Skeletal muscle satellite cell (primary cell): ENCODE results near the gene TACC2.

ENCODE experiments used
- H3K27me3 ChIP-seq: 2 replicates; pipeline ENCODE4 v1.7.0; 2013; ENCODE audit warnings: low read length; ENCODE audit not compliant: control insufficient read depth, insufficient read depth
- H3K36me3 ChIP-seq: 2 replicates; pipeline ENCODE4 v1.7.0; 2013; ENCODE audit warnings: mild to moderate bottlenecking, control low read depth, low read length; ENCODE audit not compliant: insufficient read depth
- H3K4me1 ChIP-seq: 2 replicates; pipeline ENCODE4 v1.7.0; 2013; ENCODE audit warnings: low read length; ENCODE audit not compliant: control insufficient read depth, insufficient read depth
- H3K4me2 ChIP-seq: 2 replicates; pipeline ENCODE4 v1.7.0; 2013; ENCODE audit warnings: mild to moderate bottlenecking, low read length
- H3K4me3 ChIP-seq: 2 replicates; pipeline ENCODE4 v1.7.0; 2013; ENCODE audit warnings: low read length
- H3K9ac ChIP-seq: 2 replicates; pipeline ENCODE4 v1.7.0; 2013; ENCODE audit warnings: mild to moderate bottlenecking, low read depth, low read length, moderate library complexity
- H3K9me3 ChIP-seq: replicated peaks from 2 replicates; pipeline ENCODE4 v1.7.0; 2013; ENCODE audit warnings: mild to moderate bottlenecking, control low read depth, low read length

The TACC2 gene

GRCh38 chr10:122145113-122145512, 156.2 kb downstream of the TACC2 start:
- H3K27me3 ChIP-seq, result no peaks in the 10 kb centered on the region
- H3K9me3 ChIP-seq, result no peaks in the 10 kb centered on the region
- no peaks in the 10 kb centered on the region for H3K36me3 ChIP-seq
- peaks cover 67% of the 10 kb centered on the region for H3K4me1 ChIP-seq
- H3K9ac ChIP-seq, result no peak overlapping the region
- H3K4me3 ChIP-seq, result no peak overlapping the region
- no peak overlapping the region for H3K4me2 ChIP-seq

DNA sequence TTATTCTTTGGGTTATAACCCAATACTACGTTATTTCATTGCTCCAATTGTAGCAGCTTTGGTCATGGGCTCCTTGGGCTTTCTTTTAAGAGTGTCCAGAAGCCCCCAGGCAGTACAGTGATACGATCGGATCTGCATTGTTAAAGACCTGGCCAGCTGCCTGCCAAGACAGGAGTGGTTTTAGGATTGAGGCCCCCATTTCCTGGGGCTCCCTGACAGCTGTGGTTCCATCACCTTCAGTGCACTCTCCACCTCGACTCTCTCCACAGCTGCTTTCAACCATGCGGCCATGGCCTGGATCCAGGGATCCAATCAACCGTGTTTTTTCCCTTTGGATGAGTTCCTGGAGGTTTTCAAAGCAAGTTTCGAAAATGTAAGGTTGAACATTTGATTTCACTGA, 158.7 kb downstream of the TACC2 start:
- H3K27me3 ChIP-seq, result no peaks in the 10 kb centered on the region
- no peak overlapping the region for H3K4me2 ChIP-seq
- H3K4me1 ChIP-seq, result peaks cover 53% of the 10 kb centered on the region
- no peak overlapping the region for H3K4me3 ChIP-seq
- no peaks in the 10 kb centered on the region for H3K36me3 ChIP-seq
- H3K9ac ChIP-seq, result no peak overlapping the region
- H3K9me3 ChIP-seq, result no peaks in the 10 kb centered on the region

- Histone ChIP-seq H3K4me1 (peaks cover 50% of the 10 kb centered on the region), H3K9me3 (no peaks in the 10 kb centered on the region), H3K27me3 (no peaks in the 10 kb centered on the region), H3K9ac (peak overlapping the region; percentile 66), H3K4me2 (peak overlapping the region; percentile 47), H3K36me3 (no peaks in the 10 kb centered on the region), H3K4me3 (peak overlapping the region; percentile 4)
Measured at GRCh38 chr10:122148876-122149560, 160.1 kb downstream of the TACC2 start.

DNA sequence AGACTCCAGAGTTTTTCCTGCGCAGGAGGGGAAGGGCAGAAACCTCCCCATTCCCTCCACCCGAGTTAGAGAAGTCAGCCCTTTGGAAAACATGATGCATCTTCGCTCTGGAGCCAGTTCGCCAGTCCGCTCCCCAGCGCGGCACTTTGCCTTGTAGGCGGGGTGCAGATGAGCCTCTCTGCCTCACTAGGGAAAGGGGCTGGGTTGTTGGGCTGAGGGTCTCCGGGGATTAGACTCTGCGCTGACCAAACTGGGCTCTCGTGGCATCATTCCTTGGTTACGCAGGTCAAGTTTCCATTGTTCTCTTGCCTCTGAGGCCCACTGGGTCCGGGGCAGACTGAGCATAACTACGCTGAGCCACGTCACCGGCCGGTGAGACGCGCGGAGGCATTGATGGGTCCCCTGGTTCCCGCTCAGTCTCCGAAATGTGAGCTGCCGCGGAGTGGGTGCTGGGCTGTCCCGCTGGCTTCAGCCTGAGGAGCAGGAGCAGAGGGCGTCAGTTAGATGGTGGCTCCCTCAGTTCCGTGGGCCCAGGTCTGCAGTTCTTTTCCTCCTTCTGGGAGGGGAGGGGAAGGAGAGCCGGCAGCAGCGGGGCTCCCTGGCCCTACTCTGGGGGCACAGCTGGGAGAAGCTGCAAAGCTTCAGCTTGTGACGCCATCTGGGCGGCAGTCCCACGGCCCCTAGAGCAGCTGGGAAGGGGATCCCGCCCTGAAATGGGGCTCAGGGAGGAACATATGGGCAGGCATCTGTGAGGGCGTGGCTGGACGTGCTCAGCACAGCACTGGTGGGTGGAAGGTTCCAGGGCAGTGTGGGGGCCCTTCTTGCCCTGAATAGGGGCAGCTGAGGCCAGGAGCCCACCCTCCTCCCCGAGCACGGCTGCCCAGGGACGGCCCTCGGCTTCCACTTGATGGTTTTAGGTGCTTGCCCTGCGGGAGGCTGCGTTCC, 160.9 kb downstream of the TACC2 start:
- Histone ChIP-seq H3K27me3 (no peaks in the 10 kb centered on the region), H3K9ac (peak overlapping the region; percentile 66), H3K4me2 (peak overlapping the region; percentile 47), H3K4me1 (peaks cover 58% of the 10 kb centered on the region), H3K9me3 (no peaks in the 10 kb centered on the region), H3K36me3 (no peaks in the 10 kb centered on the region), H3K4me3 (peak overlapping the region; percentile 25)

DNA sequence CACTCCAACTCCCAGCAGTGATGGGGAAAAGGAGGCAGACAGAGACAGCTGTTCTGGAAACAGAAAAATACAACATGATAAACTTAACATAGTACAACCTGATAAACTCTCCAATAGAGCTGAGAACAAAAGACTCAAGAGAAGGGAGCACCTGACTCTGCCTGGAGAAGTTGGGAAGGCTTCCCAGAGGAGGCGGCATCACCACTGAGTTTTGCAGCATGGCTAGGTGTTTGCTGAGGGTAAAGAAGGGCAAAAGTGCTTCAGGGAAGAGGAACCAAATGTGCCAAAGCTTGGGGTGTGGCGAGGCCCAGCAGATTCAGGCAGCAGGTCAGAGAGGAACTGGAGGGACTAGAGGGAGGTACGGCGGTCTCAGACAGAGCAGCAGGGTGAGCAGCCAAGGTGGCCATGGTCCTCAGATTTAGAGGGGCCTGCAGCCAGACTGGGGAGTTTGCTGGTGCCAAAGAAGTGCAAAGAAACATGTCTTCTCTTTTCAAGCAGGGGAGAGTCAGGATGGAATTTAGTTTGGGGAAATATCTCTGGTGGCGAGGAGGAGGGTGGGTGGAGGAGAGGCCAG, 162.2 kb downstream of the TACC2 start:
- Histone ChIP-seq H3K9me3 (no peaks in the 10 kb centered on the region), H3K4me1 (peaks cover 65% of the 10 kb centered on the region), H3K4me3 (no peak overlapping the region), H3K9ac (no peak overlapping the region), H3K27me3 (no peaks in the 10 kb centered on the region), H3K4me2 (no peak overlapping the region), H3K36me3 (no peaks in the 10 kb centered on the region)

GRCh38 chr10:122152544-122152943, 163.6 kb downstream of the TACC2 start:
- Histone ChIP-seq H3K4me3 (no peak overlapping the region), H3K36me3 (no peaks in the 10 kb centered on the region), H3K27me3 (no peaks in the 10 kb centered on the region), H3K9me3 (no peaks in the 10 kb centered on the region), H3K4me2 (no peak overlapping the region), H3K9ac (no peak overlapping the region), H3K4me1 (peaks cover 52% of the 10 kb centered on the region)

- peaks cover 39% of the 10 kb centered on the region for H3K4me1 ChIP-seq
- peak overlapping the region; percentile 78 for H3K4me2 ChIP-seq
- H3K4me3 ChIP-seq, result no peak overlapping the region
- peak overlapping the region; percentile 45 for H3K9ac ChIP-seq
- H3K9me3 ChIP-seq, result no peaks in the 10 kb centered on the region
- no peaks in the 10 kb centered on the region for H3K27me3 ChIP-seq
- no peaks in the 10 kb centered on the region for H3K36me3 ChIP-seq
Measured at GRCh38 chr10:122154031-122154544, 165.1 kb downstream of the TACC2 start.

- Histone ChIP-seq H3K27me3 (no peaks in the 10 kb centered on the region), H3K4me1 (peaks cover 32% of the 10 kb centered on the region), H3K4me3 (peak overlapping the region; percentile 51), H3K9ac (peak overlapping the region; percentile 45), H3K9me3 (no peaks in the 10 kb centered on the region), H3K4me2 (peak overlapping the region; percentile 78), H3K36me3 (no peaks in the 10 kb centered on the region)
Measured at GRCh38 chr10:122154545-122155366, 165.8 kb downstream of the TACC2 start.

- Histone ChIP-seq H3K36me3 (no peaks in the 10 kb centered on the region), H3K9ac (no peak overlapping the region), H3K27me3 (no peaks in the 10 kb centered on the region), H3K9me3 (no peaks in the 10 kb centered on the region), H3K4me3 (no peak overlapping the region), H3K4me2 (no peak overlapping the region), H3K4me1 (peaks cover 20% of the 10 kb centered on the region)
Measured at GRCh38 chr10:122157451-122157850, 168.5 kb downstream of the TACC2 start.

DNA sequence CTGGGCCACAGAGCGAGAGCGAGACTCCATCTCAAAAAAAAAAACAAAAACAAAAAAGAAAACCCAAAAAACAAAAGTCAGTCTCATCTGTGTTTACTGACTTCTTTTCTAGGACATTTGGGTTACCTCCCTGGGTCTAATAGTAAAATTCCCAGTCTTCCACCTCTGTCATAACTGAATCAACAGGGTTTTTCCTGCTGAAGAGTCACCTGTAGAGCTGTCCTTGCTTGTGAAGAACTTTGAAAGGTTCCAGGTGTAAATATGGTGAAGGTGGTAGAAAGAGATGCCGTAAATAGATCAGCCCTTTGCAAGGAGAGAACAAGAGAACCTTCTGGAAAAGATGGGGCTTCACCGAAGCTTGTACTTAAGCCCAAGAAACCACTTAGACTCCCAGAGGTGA, 169.4 kb downstream of the TACC2 start:
- Histone ChIP-seq H3K9ac (no peak overlapping the region), H3K4me3 (no peak overlapping the region), H3K9me3 (no peaks in the 10 kb centered on the region), H3K4me1 (peaks cover 21% of the 10 kb centered on the region), H3K27me3 (no peaks in the 10 kb centered on the region), H3K4me2 (no peak overlapping the region), H3K36me3 (no peaks in the 10 kb centered on the region)
